HepG2 (cell line): Measurements from ENCODE around the gene FAM43A. TPM values are rescaled to one million over a fixed set of nuclear protein-coding genes. Genes with fewer than 3 reads are reported as not detected.

Source experiments
- BHLHE40 ChIP-seq: IDR thresholded peaks from 2 replicates; pipeline ENCODE4 v1.6.1; 2011; ENCODE audit warnings: low read length, improper control_type of control experiment
- GMEB1 ChIP-seq: sonication (generic); formaldehyde crosslinking; IDR thresholded peaks from 2 replicates; pipeline ENCODE4 v1.5.1; 2020; ENCODE audit warnings: missing genetic modification reagents, mild to moderate bottlenecking, borderline replicate concordance
- HDAC6 ChIP-seq: fragments of 200-600 bp; sonication (generic); IDR thresholded peaks from 2 replicates; pipeline ENCODE4 v1.7.0; 2017; ENCODE audit warnings: mild to moderate bottlenecking, antibody characterized with exemption, low read length, low read depth
- IRF2 ChIP-seq: IDR thresholded peaks from 2 replicates; pipeline ENCODE4 v1.6.1; 2018; ENCODE audit warnings: missing genetic modification reagents, missing compliant biosample characterization
- KDM3A ChIP-seq: IDR thresholded peaks from 2 replicates; pipeline ENCODE4 v1.6.1; 2018; ENCODE audit warnings: low read depth, missing compliant biosample characterization
- KLF12 ChIP-seq: sonication (generic); formaldehyde crosslinking; IDR thresholded peaks from 2 replicates; pipeline ENCODE4 v1.4.0; 2020; ENCODE audit warnings: missing genetic modification reagents, borderline replicate concordance
- KLF16 ChIP-seq, 2 experiments: sonication (generic) in 1 of 2; formaldehyde crosslinking in 1 of 2; IDR thresholded peaks; 2 replicates each; pipeline versions ENCODE4 v1.6.1 to v1.8.0; 2016 to 2023; ENCODE audit warnings: missing genetic modification reagents in 2 of 2, missing compliant biosample characterization in 1 of 2
- NFKB2 ChIP-seq: sonication (generic); formaldehyde crosslinking; IDR thresholded peaks from 2 replicates; pipeline ENCODE4 v1.4.0; 2020; ENCODE audit warnings: missing genetic modification reagents, borderline replicate concordance
- NR2C2 ChIP-seq: sonication (generic); formaldehyde crosslinking; IDR thresholded peaks from 2 replicates; pipeline ENCODE4 v1.4.0; 2020; ENCODE audit warnings: missing genetic modification reagents, mild to moderate bottlenecking, moderate library complexity, borderline replicate concordance
- ZBTB7A ChIP-seq: sonication (generic); formaldehyde crosslinking; IDR thresholded peaks from 2 replicates; pipeline ENCODE4 v1.8.0; 2022; ENCODE audit warnings: mild to moderate bottlenecking, missing genetic modification reagents
- ZNF138 ChIP-seq: sonication (generic); formaldehyde crosslinking; IDR thresholded peaks from 2 replicates; pipeline ENCODE4 v1.5.0; 2020; ENCODE audit warnings: mild to moderate bottlenecking, low read depth, missing genetic modification reagents
- ZNF232 ChIP-seq: sonication (generic); formaldehyde crosslinking; IDR thresholded peaks from 2 replicates; pipeline ENCODE4 v1.4.0; 2020; ENCODE audit warnings: missing genetic modification reagents, borderline replicate concordance
- ZNF615 ChIP-seq: sonication (generic); formaldehyde crosslinking; IDR thresholded peaks from 2 replicates; pipeline ENCODE4 v1.5.0; 2020; ENCODE audit warnings: mild to moderate bottlenecking, missing genetic modification reagents, borderline replicate concordance
- polyA plus RNA-seq, 8 experiments: library from polyadenylated mRNA; depleted of rRNA in 3 of 8; stranded (reverse) in 7 of 8; unstranded in 1 of 8; fragments of >200 nt; fragmentation: Illumina TruSeq in 4 of 8; extraction: Trizol in 4 of 8; gene quantifications; 2 replicates each; pipeline versions ENCODE4 v1.2.1 to v1.2.3, GENCODE V29; 2011 to 2016; ENCODE audit warnings: low read depth in 4 of 8, missing spikeins in 1 of 8, mixed read lengths in 1 of 8; ENCODE audit not compliant: insufficient read depth in 1 of 8
- total RNA-seq, 5 experiments: library from RNA; depleted of rRNA; stranded (reverse); fragments of >200 nt; fragmentation: Illumina TruSeq; extraction: Trizol; gene quantifications; 2 replicates each; pipeline ENCODE4 v1.2.3, GENCODE V29; 2016; ENCODE audit warnings: low read depth in 1 of 5
- TF ChIP-seq, protein P1 (sequence below): conservative IDR thresholded peaks from 2 replicates; pipeline ENCODE4 v1.6.1; 2018; ENCODE audit warnings: missing genetic modification reagents
- TF ChIP-seq, protein P2 (sequence below): sonication (generic); formaldehyde crosslinking; IDR thresholded peaks from 2 replicates; pipeline ENCODE4 v1.5.0; 2020; ENCODE audit warnings: mild to moderate bottlenecking, missing genetic modification reagents, moderate library complexity
- TF ChIP-seq, protein P3 (sequence below): sonication (generic); formaldehyde crosslinking; IDR thresholded peaks from 2 replicates; pipeline ENCODE4 v1.8.1; 2023; ENCODE audit warnings: mild to moderate bottlenecking, moderate library complexity, missing genetic modification reagents
- TF ChIP-seq, protein P4 (sequence below), 2 experiments: IDR thresholded peaks; 2 replicates each; pipeline ENCODE4 v1.6.1; 2011 to 2012; ENCODE audit warnings: low read length in 2 of 2, borderline replicate concordance in 1 of 2, low read depth in 1 of 2, mild to moderate bottlenecking in 1 of 2, moderate library complexity in 1 of 2

The FAM43A gene
- total and polyA plus RNA-seq, 2 of the 13 experiments (the other 11 are each of a cell fraction or from before 2014, with no cell fraction given), result 0.91 to 1.8 TPM

GRCh38 chr3:194671900-194672808 is 13.5 kb upstream of the FAM43A start, which contains the start of gene LSG1 (continued):
- TF ChIP-seq, protein P1, sequence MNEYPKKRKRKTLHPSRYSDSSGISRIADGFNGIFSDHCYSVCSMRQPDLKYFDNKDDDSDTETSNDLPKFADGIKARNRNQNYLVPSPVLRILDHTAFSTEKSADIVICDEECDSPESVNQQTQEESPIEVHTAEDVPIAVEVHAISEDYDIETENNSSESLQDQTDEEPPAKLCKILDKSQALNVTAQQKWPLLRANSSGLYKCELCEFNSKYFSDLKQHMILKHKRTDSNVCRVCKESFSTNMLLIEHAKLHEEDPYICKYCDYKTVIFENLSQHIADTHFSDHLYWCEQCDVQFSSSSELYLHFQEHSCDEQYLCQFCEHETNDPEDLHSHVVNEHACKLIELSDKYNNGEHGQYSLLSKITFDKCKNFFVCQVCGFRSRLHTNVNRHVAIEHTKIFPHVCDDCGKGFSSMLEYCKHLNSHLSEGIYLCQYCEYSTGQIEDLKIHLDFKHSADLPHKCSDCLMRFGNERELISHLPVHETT, result peak; percentile 74
- TF ChIP-seq GMEB1 (CRISPR knock-in tag) (peak; percentile 62; the same call in 1 of the 2 replicates), BHLHE40 (peak; percentile 88), KLF16 (CRISPR knock-in tag; IDR thresholded peaks at IDR 0.05) (peak in 1 of 2 experiments; percentile 93; a peak in 2 of 4 replicates), KLF12 (CRISPR knock-in tag) (peak; percentile 37; the same call in 1 of the 2 replicates), KDM3A (CRISPR knock-in tag) (0 out of 2 replicates have a peak, but pooled peaks have one; percentile 79), ZBTB7A (no peak), NR2C2 (CRISPR knock-in tag) (peak; percentile 71), ZNF615 (0 out of 2 replicates have a peak, but pooled peaks have one; percentile 31), ZNF232 (CRISPR knock-in tag) (peak; percentile 67; the same call in 1 of the 2 replicates), NFKB2 (peak; percentile 60; the same call in 1 of the 2 replicates), IRF2 (CRISPR knock-in tag) (peak; percentile 88; the same call in 1 of the 2 replicates), ZNF138 (CRISPR knock-in tag) (peak; percentile 59; the same call in 1 of the 2 replicates), HDAC6 (no peak)
- TF ChIP-seq, protein P2, sequence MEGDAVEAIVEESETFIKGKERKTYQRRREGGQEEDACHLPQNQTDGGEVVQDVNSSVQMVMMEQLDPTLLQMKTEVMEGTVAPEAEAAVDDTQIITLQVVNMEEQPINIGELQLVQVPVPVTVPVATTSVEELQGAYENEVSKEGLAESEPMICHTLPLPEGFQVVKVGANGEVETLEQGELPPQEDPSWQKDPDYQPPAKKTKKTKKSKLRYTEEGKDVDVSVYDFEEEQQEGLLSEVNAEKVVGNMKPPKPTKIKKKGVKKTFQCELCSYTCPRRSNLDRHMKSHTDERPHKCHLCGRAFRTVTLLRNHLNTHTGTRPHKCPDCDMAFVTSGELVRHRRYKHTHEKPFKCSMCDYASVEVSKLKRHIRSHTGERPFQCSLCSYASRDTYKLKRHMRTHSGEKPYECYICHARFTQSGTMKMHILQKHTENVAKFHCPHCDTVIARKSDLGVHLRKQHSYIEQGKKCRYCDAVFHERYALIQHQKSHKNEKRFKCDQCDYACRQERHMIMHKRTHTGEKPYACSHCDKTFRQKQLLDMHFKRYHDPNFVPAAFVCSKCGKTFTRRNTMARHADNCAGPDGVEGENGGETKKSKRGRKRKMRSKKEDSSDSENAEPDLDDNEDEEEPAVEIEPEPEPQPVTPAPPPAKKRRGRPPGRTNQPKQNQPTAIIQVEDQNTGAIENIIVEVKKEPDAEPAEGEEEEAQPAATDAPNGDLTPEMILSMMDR, result peak; percentile 35; the same call in 1 of the 2 replicates
- TF ChIP-seq, protein P3, sequence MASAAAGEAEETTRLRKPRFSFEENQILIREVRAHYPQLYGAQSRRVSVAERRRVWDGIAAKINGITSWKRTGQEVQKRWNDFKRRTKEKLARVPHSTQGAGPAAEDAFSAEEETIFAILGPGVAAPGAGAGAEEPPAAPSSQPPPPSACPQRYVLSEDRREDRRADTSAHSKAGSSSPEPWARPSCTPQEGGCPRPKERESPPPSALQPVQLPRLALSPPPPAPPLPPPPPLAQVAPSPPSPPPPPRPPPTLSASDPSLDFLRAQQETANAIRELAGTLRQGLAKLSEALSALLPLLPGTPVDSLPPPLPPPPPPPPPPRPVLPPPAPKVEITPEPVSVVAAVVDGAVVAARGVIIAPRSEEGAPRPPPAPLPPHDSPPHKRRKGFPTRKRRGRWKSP (CRISPR knock-in tag), result no peak
- TF ChIP-seq, protein P4, sequence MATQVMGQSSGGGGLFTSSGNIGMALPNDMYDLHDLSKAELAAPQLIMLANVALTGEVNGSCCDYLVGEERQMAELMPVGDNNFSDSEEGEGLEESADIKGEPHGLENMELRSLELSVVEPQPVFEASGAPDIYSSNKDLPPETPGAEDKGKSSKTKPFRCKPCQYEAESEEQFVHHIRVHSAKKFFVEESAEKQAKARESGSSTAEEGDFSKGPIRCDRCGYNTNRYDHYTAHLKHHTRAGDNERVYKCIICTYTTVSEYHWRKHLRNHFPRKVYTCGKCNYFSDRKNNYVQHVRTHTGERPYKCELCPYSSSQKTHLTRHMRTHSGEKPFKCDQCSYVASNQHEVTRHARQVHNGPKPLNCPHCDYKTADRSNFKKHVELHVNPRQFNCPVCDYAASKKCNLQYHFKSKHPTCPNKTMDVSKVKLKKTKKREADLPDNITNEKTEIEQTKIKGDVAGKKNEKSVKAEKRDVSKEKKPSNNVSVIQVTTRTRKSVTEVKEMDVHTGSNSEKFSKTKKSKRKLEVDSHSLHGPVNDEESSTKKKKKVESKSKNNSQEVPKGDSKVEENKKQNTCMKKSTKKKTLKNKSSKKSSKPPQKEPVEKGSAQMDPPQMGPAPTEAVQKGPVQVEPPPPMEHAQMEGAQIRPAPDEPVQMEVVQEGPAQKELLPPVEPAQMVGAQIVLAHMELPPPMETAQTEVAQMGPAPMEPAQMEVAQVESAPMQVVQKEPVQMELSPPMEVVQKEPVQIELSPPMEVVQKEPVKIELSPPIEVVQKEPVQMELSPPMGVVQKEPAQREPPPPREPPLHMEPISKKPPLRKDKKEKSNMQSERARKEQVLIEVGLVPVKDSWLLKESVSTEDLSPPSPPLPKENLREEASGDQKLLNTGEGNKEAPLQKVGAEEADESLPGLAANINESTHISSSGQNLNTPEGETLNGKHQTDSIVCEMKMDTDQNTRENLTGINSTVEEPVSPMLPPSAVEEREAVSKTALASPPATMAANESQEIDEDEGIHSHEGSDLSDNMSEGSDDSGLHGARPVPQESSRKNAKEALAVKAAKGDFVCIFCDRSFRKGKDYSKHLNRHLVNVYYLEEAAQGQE (IDR thresholded peaks at IDR 0.05; ENCODE audit: borderline replicate concordance in 1 of 2, low read depth in 1 of 2, low read length in 2 of 2), result no peak
